Cardiac septum (tissue), 1 donor: ENCODE measurements around the gene FAM221B. TPM values are rescaled to one million over a fixed set of nuclear protein-coding genes. Genes with fewer than 3 reads are reported as not detected.
A peak's percentile ranks its signal among the peaks of the same experiment; 100 is the strongest.

Experiments used
- DNase-seq: peaks from one replicate; pipeline ENCODE4 v3.0.0-alpha.2; 2020; ENCODE audit warnings: low spot score
- intact Hi-C: fragments of 100-400 bp; cut with DNase I; formaldehyde crosslinking; loops from one replicate; pipeline ENCODE4 v1.14.0; 2022
- total RNA-seq: library from RNA; stranded (reverse); fragmentation: NEBNext Ultra II Directional; extraction: Animal tissue kit (Norgen Biotek cat#: 25700); gene quantifications from one replicate; pipeline ENCODE4 v1.2.1, GENCODE V29; 2021
- donor health status: DM: no; HTN: no; CAD: no.

Gene FAM221B
- total RNA-seq, 1 donor from 2014 or later, result not detected

- intact Hi-C loops, result no loop called here
These were observed 1.0 kb downstream of the FAM221B start for GRCh38 chr9:35827486-35827885.

GRCh38 chr9:35826071-35826701 lies 2.3 kb downstream of the FAM221B start:
- intact Hi-C loops, result no loop called here
- peak; percentile 63 for DNase-seq

More at GRCh38 chr9:35827486-35827885, 1.0 kb downstream of the FAM221B start:
- no peak for DNase-seq

- intact Hi-C loops, result no loop called here
- no peak for DNase-seq
These were observed 5.6 kb downstream of the FAM221B start for GRCh38 chr9:35822926-35823325.

GRCh38 chr9:35820076-35820475 lies 8.5 kb downstream of the FAM221B start:
- no peak for DNase-seq
- intact Hi-C loops, result no loop called here

GRCh38 chr9:35818341-35818740 lies 10.2 kb downstream of the FAM221B start:
- intact Hi-C loops, result no loop called here
- no peak for DNase-seq

- DNase-seq, result peak; percentile 27
- intact Hi-C loops, result no loop called here
These were observed 11.8 kb downstream of the FAM221B start for GRCh38 chr9:35816708-35817107.

GRCh38 chr9:35814841-35815543 lies 13.5 kb downstream of the FAM221B start, which contains the start of gene HINT2:
HINT2 (minus strand) TSS chr9:35815042; CDS start chr9:35814979, 63 bp downstream.
- intact Hi-C loops, result loop anchor here (5.0 kb wide), 2 partner anchors 83 to 158 kb away; partner anchors contain the start of genes CCDC107, CREB3, RMRP and TLN1
- DNase-seq, result peak; percentile 96

- DNase-seq, result peak; percentile 51
- intact Hi-C loops, result loop anchor here (5.0 kb wide), 2 partner anchors 82 to 157 kb away; partner anchors contain the start of genes CCDC107, CREB3, RMRP and TLN1
These were observed 14.3 kb downstream of the FAM221B start for GRCh38 chr9:35814106-35814840.

GRCh38 chr9:35813434-35814105 lies 15.0 kb downstream of the FAM221B start:
- intact Hi-C loops, result loop anchor here (2.0 to 5.0 kb wide), 3 partner anchors 23 to 156 kb away; partner anchors contain the start of genes CCDC107, CREB3, NPR2 and RMRP

GRCh38 chr9:35812025-35812602 lies 16.4 kb downstream of the FAM221B start, which contains the start of gene SPAG8:
SPAG8 (minus strand) TSS chr9:35812262; CDS start chr9:35812147, 115 bp downstream.
- intact Hi-C loops, result loop anchor here (2.0 to 5.0 kb wide), 3 partner anchors 21 to 155 kb away; partner anchors contain the start of genes CCDC107, CREB3, NPR2 and RMRP
- DNase-seq, result peak; percentile 96

More at GRCh38 chr9:35813434-35814105, 15.0 kb downstream of the FAM221B start:
- peak; percentile 17 for DNase-seq

- intact Hi-C loops, result loop anchor here (2.0 to 5.0 kb wide), 3 partner anchors 21 to 154 kb away; partner anchors contain the start of genes CCDC107, CREB3, NPR2 and RMRP
- no peak for DNase-seq
These were observed 17.0 kb downstream of the FAM221B start for GRCh38 chr9:35811381-35812024.

- DNase-seq, result no peak
- intact Hi-C loops, result loop anchor here (5.0 kb wide), 2 partner anchors 78 to 153 kb away; partner anchors contain the start of genes CCDC107, CREB3, RMRP and TLN1
These were observed 18.4 kb downstream of the FAM221B start for GRCh38 chr9:35810122-35810521.

GRCh38 chr9:35808433-35808832 lies 20.1 kb downstream of the FAM221B start:
- intact Hi-C loops, result no loop called here
- DNase-seq, result no peak

- intact Hi-C loops, result no loop called here
- no peak for DNase-seq
These were observed 22.4 kb downstream of the FAM221B start for GRCh38 chr9:35806101-35806500.

- intact Hi-C loops, result no loop called here
- no peak for DNase-seq
These were observed 27.0 kb downstream of the FAM221B start for GRCh38 chr9:35801328-35802128.

- intact Hi-C loops, result no loop called here
- no peak for DNase-seq
These were observed 28.0 kb downstream of the FAM221B start for GRCh38 chr9:35800530-35800929.

- intact Hi-C loops, result no loop called here
- DNase-seq, result no peak
These were observed 29.7 kb downstream of the FAM221B start for GRCh38 chr9:35798658-35799374.
